Fibroblast of pulmonary artery (primary cell): ENCODE data around the gene MRLN.
"Not testable (repeated sequence)": the region's sequence is repeated elsewhere in the genome, so short reads cannot be mapped to it uniquely, and the experiment has no call there.

ENCODE experiments used
- DNase-seq: peaks from one replicate; pipeline ENCODE4 v3.0.0-alpha.2; 2010; ENCODE audit warnings: low read depth
- H3K4me3 ChIP-seq: replicated peaks from 2 replicates; pipeline ENCODE4 v1.5.1; 2011; ENCODE audit warnings: low read depth, mild to moderate bottlenecking, control low read depth, low read length, moderate library complexity
- CTCF ChIP-seq: IDR thresholded peaks from 2 replicates; pipeline ENCODE4 v1.5.1; 2011; ENCODE audit warnings: mild to moderate bottlenecking, control low read depth, low read length, inconsistent platforms; ENCODE audit errors: missing control alignments

Gene MRLN

DNA sequence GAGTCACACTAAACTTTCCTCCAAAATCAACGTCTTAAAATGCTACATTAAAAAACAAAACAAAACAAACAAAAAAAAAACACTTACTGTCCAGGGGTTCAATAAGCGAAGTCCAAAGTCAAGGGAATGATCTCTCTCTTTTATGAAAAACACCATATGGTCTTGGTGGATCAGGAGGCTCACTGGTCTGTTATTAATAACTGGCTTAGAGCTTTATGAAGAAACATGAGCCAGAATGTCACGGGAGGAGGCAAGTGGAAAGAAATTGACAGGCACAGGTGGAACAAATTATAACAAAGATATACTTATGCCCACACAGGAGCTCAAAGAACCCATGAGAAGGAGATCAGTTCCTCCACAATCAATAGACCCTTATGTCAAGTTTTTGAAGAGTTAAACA is at the start of gene MRLN:
Gene MRLN, minus strand, starts transcription at position 189 of the 400 bp plus-strand sequence.
- no peak for DNase-seq
- no peak for TF ChIP-seq CTCF

DNA sequence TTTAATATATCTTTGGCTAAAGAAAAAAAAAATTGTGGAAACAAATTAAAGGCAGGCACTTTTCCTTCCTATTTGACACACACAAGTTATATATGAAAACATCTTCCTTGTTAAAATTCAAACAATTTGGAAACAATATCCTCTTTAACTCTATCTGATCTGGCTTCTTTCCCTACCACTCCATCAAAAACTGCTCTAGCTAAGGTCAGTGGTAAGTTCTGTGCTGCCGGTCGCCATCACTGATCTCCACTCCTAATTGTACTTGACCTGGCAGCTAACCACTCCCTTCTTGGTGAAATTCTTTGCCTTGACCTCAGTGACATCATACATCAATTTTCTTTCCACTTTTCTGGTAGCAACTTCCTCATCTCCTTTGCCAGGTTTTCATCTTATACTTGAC is 47.9 kb upstream of the MRLN start:
- no peak for DNase-seq
- no peak overlapping the region for H3K4me3 ChIP-seq
- no peak for TF ChIP-seq CTCF

More for the DNA sequence above, at the start of gene MRLN:
- H3K4me3 ChIP-seq: no peak within 1 kb of the TSS

GRCh38 chr10:59799421-59799820 is 46.2 kb upstream of the MRLN start:
- TF ChIP-seq CTCF: no peak
- no peak overlapping the region for H3K4me3 ChIP-seq
- no peak for DNase-seq

GRCh38 chr10:59793919-59794318 is 40.7 kb upstream of the MRLN start:
- no peak for TF ChIP-seq CTCF
- peak; percentile 26 for DNase-seq
- no peak overlapping the region for H3K4me3 ChIP-seq

DNA sequence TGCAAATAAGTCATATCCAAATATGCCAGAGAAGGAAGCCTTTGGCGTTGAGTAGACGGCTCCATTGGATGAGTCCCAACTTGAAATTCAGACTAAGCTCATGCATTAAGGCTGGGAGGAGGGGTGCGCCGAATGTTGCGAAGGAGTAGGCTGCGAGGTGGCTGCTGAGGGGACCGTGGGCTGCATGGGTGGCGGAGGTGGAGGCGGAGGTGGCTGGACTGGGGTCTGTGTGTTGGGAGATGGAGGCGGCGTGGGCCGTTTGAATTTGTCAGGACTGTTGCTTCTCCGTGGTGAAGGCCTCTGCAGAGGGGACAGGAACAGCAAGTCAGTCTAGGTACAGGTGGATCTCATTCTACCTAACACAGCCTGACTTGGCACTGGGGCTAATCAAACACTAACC is 39.6 kb upstream of the MRLN start:
- TF ChIP-seq CTCF: no peak
- H3K4me3 ChIP-seq: no peak overlapping the region

GRCh38 chr10:59791601-59792000 is 38.3 kb upstream of the MRLN start:
- H3K4me3 ChIP-seq: no peak overlapping the region
- DNase-seq: no peak
- TF ChIP-seq CTCF: no peak

More for the DNA sequence above, 39.6 kb upstream of the MRLN start:
- no peak for DNase-seq

DNA sequence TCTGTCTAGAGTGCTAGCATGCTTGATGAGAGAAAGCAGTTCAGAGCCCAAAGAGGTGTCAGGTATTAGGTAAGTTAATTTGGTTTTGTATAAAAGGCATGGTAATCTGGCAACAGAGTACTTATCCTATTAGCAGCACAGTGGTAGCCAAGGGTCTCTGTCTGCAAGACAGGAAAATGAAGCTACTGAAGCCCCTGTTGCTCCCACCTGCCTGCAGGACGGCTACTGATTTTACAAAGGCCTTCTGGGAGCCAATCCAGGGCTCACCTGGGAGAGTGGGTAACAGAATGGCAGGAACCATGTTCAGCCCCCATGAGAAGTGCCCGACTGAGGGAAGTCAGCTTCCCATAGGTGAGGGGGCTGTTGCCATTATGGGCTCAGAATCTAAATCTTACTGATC is 36.8 kb upstream of the MRLN start:
- not testable (repeated sequence) for DNase-seq, H3K4me3 ChIP-seq

- not testable (repeated sequence) for DNase-seq, H3K4me3 ChIP-seq
Measured at GRCh38 chr10:59788914-59789313, 35.7 kb upstream of the MRLN start.

GRCh38 chr10:59787032-59787431 is 33.8 kb upstream of the MRLN start:
- not testable (repeated sequence) for DNase-seq, H3K4me3 ChIP-seq

- DNase-seq, H3K4me3 ChIP-seq: not testable (repeated sequence)
Measured at GRCh38 chr10:59785476-59785875, 32.2 kb upstream of the MRLN start.
